Measurements from ENCODE around the gene FYTTD1.

The FYTTD1 gene

GRCh38 chr3:197811343-197811742, 61.7 kb downstream of the FYTTD1 start:
- Histone ChIP-seq H3K9me3 (ENCODE audit: control insufficient read depth in 1 of 2, low read length in 2 of 2) (no peaks in the 10 kb centered on the region), H3K36me3 (ENCODE audit: control insufficient read depth in 1 of 2, insufficient read depth in 2 of 2, low read length in 2 of 2) (no peaks in the 10 kb centered on the region), H3K4me1 (ENCODE audit: control insufficient read depth in 1 of 2, insufficient read depth in 2 of 2, low read length in 2 of 2) (peaks cover 4 to 27% of the 10 kb centered on the region in 2 donors), H3K27me3 (ENCODE audit: low read depth, low read length) (no peaks in the 10 kb centered on the region), H3K4me3 (ENCODE audit: low read depth in 1 of 2, low read length in 2 of 2) (no peak overlapping the region), H3K27ac (ENCODE audit: low read length) (no peak overlapping the region)

GRCh38 chr3:197814372-197814771, 64.7 kb downstream of the FYTTD1 start:
- Histone ChIP-seq H3K27me3 (ENCODE audit: low read depth, low read length) (no peaks in the 10 kb centered on the region), H3K27ac (ENCODE audit: low read length) (no peak overlapping the region), H3K4me1 (ENCODE audit: control insufficient read depth in 1 of 2, insufficient read depth in 2 of 2, low read length in 2 of 2) (peaks cover 3 to 14% of the 10 kb centered on the region in 2 donors), H3K9me3 (ENCODE audit: control insufficient read depth in 1 of 2, low read length in 2 of 2) (no peaks in the 10 kb centered on the region), H3K4me3 (ENCODE audit: low read depth in 1 of 2, low read length in 2 of 2) (no peak overlapping the region), H3K36me3 (ENCODE audit: control insufficient read depth in 1 of 2, insufficient read depth in 2 of 2, low read length in 2 of 2) (no peaks in the 10 kb centered on the region)

GRCh38 chr3:197820550-197821335, 71.1 kb downstream of the FYTTD1 start:
- H3K4me3 ChIP-seq (ENCODE audit: low read depth in 1 of 2, low read length in 2 of 2): no peak overlapping the region
- peaks cover 4 to 6% of the 10 kb centered on the region in 2 donors for H3K36me3 ChIP-seq (ENCODE audit: control insufficient read depth in 1 of 2, insufficient read depth in 2 of 2, low read length in 2 of 2)
- H3K27me3 ChIP-seq (ENCODE audit: low read depth, low read length): no peaks in the 10 kb centered on the region
- H3K4me1 ChIP-seq (ENCODE audit: control insufficient read depth in 1 of 2, insufficient read depth in 2 of 2, low read length in 2 of 2): peaks cover 0 to 3% of the 10 kb centered on the region in 2 donors
- no peaks in the 10 kb centered on the region for H3K9me3 ChIP-seq (ENCODE audit: control insufficient read depth in 1 of 2, low read length in 2 of 2)
- H3K27ac ChIP-seq (ENCODE audit: low read length): no peak overlapping the region

- Histone ChIP-seq H3K27me3 (ENCODE audit: low read depth, low read length) (no peaks in the 10 kb centered on the region), H3K27ac (ENCODE audit: low read length) (no peak overlapping the region), H3K4me1 (ENCODE audit: control insufficient read depth in 1 of 2, insufficient read depth in 2 of 2, low read length in 2 of 2) (no peaks in the 10 kb centered on the region), H3K9me3 (ENCODE audit: control insufficient read depth in 1 of 2, low read length in 2 of 2) (no peaks in the 10 kb centered on the region), H3K4me3 (ENCODE audit: low read depth in 1 of 2, low read length in 2 of 2) (no peak overlapping the region), H3K36me3 (ENCODE audit: control insufficient read depth in 1 of 2, insufficient read depth in 2 of 2, low read length in 2 of 2) (peaks cover 31 to 45% of the 10 kb centered on the region in 2 donors)
Observed at GRCh38 chr3:197829397-197830045, 79.8 kb downstream of the FYTTD1 start.

GRCh38 chr3:197830308-197830966, 80.8 kb downstream of the FYTTD1 start:
- H3K9me3 ChIP-seq (ENCODE audit: control insufficient read depth in 1 of 2, low read length in 2 of 2): no peaks in the 10 kb centered on the region
- H3K36me3 ChIP-seq (ENCODE audit: control insufficient read depth in 1 of 2, insufficient read depth in 2 of 2, low read length in 2 of 2): peaks cover 31 to 48% of the 10 kb centered on the region in 2 donors
- H3K27me3 ChIP-seq (ENCODE audit: low read depth, low read length): no peaks in the 10 kb centered on the region
- no peak overlapping the region for H3K27ac ChIP-seq (ENCODE audit: low read length)
- H3K4me3 ChIP-seq (ENCODE audit: low read depth in 1 of 2, low read length in 2 of 2): no peak overlapping the region
- no peaks in the 10 kb centered on the region for H3K4me1 ChIP-seq (ENCODE audit: control insufficient read depth in 1 of 2, insufficient read depth in 2 of 2, low read length in 2 of 2)

- Histone ChIP-seq H3K4me1 (ENCODE audit: control insufficient read depth in 1 of 2, insufficient read depth in 2 of 2, low read length in 2 of 2) (no peaks in the 10 kb centered on the region), H3K9me3 (ENCODE audit: control insufficient read depth in 1 of 2, low read length in 2 of 2) (no peaks in the 10 kb centered on the region), H3K36me3 (ENCODE audit: control insufficient read depth in 1 of 2, insufficient read depth in 2 of 2, low read length in 2 of 2) (peaks cover 32 to 48% of the 10 kb centered on the region in 2 donors), H3K4me3 (ENCODE audit: low read depth in 1 of 2, low read length in 2 of 2) (no peak overlapping the region), H3K27ac (ENCODE audit: low read length) (no peak overlapping the region), H3K27me3 (ENCODE audit: low read depth, low read length) (no peaks in the 10 kb centered on the region)
Observed at GRCh38 chr3:197830967-197831313, 81.3 kb downstream of the FYTTD1 start.

- no peak overlapping the region for H3K27ac ChIP-seq (ENCODE audit: low read length)
- H3K27me3 ChIP-seq (ENCODE audit: low read depth, low read length): no peaks in the 10 kb centered on the region
- H3K36me3 ChIP-seq (ENCODE audit: control insufficient read depth in 1 of 2, insufficient read depth in 2 of 2, low read length in 2 of 2): peaks cover 30 to 46% of the 10 kb centered on the region in 2 donors
- no peaks in the 10 kb centered on the region for H3K4me1 ChIP-seq (ENCODE audit: control insufficient read depth in 1 of 2, insufficient read depth in 2 of 2, low read length in 2 of 2)
- H3K9me3 ChIP-seq (ENCODE audit: control insufficient read depth in 1 of 2, low read length in 2 of 2): no peaks in the 10 kb centered on the region
- no peak overlapping the region for H3K4me3 ChIP-seq (ENCODE audit: low read depth in 1 of 2, low read length in 2 of 2)
Observed at GRCh38 chr3:197833930-197834715, 84.4 kb downstream of the FYTTD1 start.

- Histone ChIP-seq H3K9me3 (ENCODE audit: control insufficient read depth in 1 of 2, low read length in 2 of 2) (no peaks in the 10 kb centered on the region), H3K4me1 (ENCODE audit: control insufficient read depth in 1 of 2, insufficient read depth in 2 of 2, low read length in 2 of 2) (no peaks in the 10 kb centered on the region), H3K36me3 (ENCODE audit: control insufficient read depth in 1 of 2, insufficient read depth in 2 of 2, low read length in 2 of 2) (peaks cover 28 to 47% of the 10 kb centered on the region in 2 donors), H3K4me3 (ENCODE audit: low read depth in 1 of 2, low read length in 2 of 2) (no peak overlapping the region), H3K27me3 (ENCODE audit: low read depth, low read length) (no peaks in the 10 kb centered on the region), H3K27ac (ENCODE audit: low read length) (no peak overlapping the region)
Observed at GRCh38 chr3:197835509-197835908, 85.8 kb downstream of the FYTTD1 start.

- Histone ChIP-seq H3K36me3 (ENCODE audit: control insufficient read depth in 1 of 2, insufficient read depth in 2 of 2, low read length in 2 of 2) (peaks cover 29 to 49% of the 10 kb centered on the region in 2 donors), H3K4me1 (ENCODE audit: control insufficient read depth in 1 of 2, insufficient read depth in 2 of 2, low read length in 2 of 2) (no peaks in the 10 kb centered on the region), H3K4me3 (ENCODE audit: low read depth in 1 of 2, low read length in 2 of 2) (no peak overlapping the region), H3K27me3 (ENCODE audit: low read depth, low read length) (no peaks in the 10 kb centered on the region), H3K9me3 (ENCODE audit: control insufficient read depth in 1 of 2, low read length in 2 of 2) (no peaks in the 10 kb centered on the region), H3K27ac (ENCODE audit: low read length) (no peak overlapping the region)
Observed at GRCh38 chr3:197836244-197836643, 86.6 kb downstream of the FYTTD1 start.

Measured in muscle layer of duodenum (tissue), 2 donors.